NAMALWA (cell line): ENCODE measurements around the gene HAUS8.
"Not testable (repeated sequence)": the region's sequence is repeated elsewhere in the genome, so short reads cannot be mapped to it uniquely, and the experiment has no call there.

Source experiments
- DNase-seq: peaks from one replicate; pipeline ENCODE4 v3.0.0-alpha.2; 2015; ENCODE audit warnings: low spot score

The HAUS8 gene, protein sequence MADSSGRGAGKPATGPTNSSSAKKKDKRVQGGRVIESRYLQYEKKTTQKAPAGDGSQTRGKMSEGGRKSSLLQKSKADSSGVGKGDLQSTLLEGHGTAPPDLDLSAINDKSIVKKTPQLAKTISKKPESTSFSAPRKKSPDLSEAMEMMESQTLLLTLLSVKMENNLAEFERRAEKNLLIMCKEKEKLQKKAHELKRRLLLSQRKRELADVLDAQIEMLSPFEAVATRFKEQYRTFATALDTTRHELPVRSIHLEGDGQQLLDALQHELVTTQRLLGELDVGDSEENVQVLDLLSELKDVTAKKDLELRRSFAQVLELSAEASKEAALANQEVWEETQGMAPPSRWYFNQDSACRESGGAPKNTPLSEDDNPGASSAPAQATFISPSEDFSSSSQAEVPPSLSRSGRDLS

DNA sequence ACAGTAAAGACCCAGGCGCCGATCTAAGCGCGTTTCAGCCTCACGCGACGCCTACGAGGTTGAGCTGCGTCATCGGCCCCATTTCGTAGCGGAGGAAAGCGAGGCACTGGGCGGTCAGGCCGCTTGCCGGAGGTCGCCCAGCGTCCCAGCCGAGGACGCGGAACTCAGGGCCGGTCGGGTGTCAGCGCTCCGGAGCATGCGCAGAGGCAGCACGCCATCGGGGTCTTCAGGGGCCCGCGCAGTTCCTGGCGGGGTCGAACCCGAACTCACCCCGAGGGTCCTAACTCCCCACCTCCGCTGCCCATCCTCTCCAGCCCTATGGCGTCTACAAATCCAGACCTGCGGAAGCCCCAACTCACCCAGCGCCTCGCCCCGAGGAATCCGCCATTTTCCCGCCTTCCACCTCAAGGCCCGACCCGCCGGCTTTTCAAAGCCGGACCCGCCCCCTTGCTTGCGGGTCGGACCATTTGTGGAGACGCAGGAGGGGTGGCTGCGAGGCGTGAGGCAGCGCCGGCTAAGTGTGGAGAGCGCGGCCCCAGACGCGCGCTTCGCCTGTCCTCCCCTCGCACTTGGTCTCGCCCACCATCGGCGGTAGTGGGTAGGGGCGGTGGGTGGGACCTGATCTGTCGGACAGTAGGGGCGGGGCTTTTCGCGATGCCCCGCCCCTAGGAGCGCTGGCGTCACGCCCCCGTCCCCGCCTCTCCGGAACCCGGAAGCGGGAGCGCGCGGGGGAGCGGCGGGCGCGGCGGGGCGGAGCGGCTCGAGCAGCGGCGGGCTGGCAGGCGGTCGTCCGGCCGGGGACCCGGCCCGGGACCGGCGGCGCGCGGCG is at the start of gene HAUS8, which contains the start of gene MYO9B:
TSS of gene HAUS8 (minus strand) at position 418 of the 829 bp plus-strand sequence. CDS start at position 388, 30 bp downstream.
TSS of gene MYO9B (plus strand) at position 743 of the 829 bp plus-strand sequence. CDS start 25,941 bp downstream, outside the sequence.
- peak; percentile 99 for DNase-seq

- DNase-seq = no peak
Measured at GRCh38 chr19:17124025-17124424, 48.8 kb upstream of the HAUS8 start.

DNA sequence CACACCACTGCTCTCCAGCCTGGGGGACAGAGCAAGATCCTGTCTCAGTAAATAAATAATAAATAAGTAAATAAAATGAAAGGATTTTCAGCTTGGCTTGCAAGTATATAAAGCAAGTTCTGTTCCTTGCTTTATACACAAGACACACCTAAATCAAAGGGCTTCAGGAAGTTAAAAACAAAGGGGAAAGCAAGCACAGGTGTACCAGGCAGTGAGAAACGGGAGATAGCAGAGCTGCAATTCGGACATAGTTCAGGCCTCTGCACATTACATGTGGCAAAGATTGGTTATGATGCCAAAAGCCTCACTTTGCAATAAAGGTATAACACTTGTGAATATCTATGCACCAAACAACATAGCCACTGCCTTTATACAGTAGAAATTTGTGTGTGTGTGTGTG is 47.8 kb upstream of the HAUS8 start:
- no peak for DNase-seq

DNA sequence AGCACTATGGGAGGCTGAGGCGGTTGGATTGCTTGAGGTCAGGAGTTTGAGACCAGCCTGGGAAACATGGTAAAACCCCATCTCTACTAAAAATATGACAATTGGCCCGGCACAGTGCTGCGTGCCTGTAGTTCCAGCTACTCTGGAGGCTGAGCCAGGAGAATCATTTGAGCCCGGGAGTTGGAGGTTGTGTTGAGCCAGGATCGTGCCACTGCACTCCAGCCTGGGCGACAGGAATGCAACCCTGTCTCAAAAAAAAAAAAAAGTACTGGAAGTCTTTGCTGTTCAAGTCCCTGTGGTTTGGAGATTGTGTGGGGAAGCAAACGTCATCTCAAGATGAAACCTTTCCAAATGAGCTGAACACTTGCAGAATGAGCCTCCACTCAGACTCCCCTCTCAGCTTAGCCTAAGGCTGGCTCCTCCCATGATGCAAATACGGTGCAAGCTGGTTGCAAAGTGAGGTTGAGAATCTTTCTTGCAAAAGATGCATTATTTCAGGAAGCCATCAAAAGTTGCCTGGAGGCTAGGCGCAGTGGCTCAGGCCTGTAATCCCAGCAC is 46.6 kb upstream of the HAUS8 start:
- no peak for DNase-seq

GRCh38 chr19:17118957-17119356 is 43.7 kb upstream of the HAUS8 start:
- no peak for DNase-seq

- DNase-seq = no peak
Measured at GRCh38 chr19:17116996-17117702, 41.9 kb upstream of the HAUS8 start.

GRCh38 chr19:17114414-17114831 is 39.2 kb upstream of the HAUS8 start:
- no peak for DNase-seq

- DNase-seq = no peak
Measured at GRCh38 chr19:17113127-17113785, 38.0 kb upstream of the HAUS8 start.

- DNase-seq = no peak
Measured at GRCh38 chr19:17112700-17113099, 37.4 kb upstream of the HAUS8 start.

DNA sequence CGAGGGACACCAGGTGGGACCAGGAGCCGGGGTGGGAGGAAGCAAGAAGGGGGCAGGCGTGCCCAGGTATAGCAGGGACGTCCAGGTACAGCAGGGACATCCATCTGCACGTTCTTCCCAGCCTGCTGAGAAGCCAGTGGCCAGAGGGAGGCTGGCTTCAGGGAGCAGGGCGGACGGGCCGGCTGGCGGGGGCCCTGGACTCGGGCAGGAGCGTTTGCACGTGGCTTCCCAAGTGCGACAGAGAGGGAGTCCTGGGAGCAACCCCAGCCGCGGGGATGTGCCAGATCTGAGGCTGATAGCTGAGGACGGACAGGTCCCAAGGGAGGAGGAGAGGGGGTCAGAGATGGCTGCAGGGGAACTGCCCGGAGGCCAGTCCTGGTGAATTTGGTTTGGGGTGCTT is 37.0 kb upstream of the HAUS8 start:
- no peak for DNase-seq

GRCh38 chr19:17111766-17112165 is 36.5 kb upstream of the HAUS8 start:
- DNase-seq = no peak

DNA sequence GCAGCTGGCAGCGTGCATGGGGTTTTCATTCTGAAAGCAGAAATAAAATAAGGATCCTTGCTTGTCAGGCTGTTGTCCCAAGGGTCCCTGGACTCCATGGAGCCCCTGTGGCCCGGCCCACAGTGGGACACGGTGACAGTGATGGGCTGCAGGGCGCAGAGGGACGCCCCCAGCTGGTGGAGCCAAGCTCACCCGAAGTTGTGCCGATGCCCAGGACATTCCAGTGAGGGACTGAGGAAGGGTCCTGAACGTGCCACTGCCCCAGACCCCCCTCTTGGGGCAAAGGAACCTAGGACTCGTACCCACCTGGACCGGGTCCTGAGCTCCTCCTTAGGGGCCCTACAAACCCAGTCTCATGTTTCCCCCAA is 35.3 kb upstream of the HAUS8 start:
- DNase-seq = no peak

DNA sequence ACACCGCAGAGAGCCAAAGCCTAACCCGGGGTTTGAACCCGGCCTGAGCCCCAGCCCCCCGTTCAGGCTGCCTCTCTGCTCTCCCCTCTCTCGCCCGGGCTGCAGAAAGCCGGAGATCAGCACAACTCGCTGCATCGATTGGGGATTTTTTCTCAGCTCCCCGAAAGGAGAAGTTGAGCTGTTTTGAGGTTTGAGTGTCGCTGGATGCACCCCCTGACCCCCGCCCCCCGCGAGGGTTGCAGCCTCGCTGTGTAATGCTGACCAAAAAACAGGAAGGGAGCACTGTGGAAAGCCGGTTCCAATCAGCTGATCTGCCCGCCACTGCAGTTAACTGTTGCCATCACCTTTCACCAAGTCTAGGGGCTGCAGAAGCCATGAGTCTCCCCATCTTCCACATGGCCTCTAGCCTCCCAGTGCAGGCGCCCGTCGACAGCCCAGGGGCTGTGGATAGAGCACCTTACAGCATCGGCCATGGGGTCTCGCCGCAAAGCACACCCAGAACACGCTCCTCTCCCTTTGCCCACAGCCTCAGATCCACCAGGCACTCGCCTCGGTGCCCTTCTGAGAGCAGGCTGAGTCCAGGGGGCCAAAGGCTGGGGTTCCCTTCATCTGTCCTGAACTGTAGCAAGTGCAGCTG is 34.8 kb upstream of the HAUS8 start:
- DNase-seq = no peak

GRCh38 chr19:17109300-17109699 is 34.0 kb upstream of the HAUS8 start:
- no peak for DNase-seq

DNA sequence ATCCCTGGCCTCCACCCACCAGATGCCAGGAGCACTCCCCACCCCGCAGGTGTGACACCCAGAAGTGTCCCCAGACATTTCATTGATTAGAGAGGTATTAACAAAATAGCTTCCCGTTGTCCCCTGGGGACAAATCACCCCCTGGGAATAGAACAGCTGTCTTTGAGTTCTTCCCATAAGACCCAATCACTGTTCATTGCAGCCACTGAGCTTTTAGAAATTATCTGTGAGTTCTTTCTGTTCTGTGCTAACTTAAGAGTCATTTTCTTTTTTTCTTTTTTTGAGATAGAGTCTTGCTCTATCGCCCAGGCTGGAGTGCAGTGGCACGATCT is 33.2 kb upstream of the HAUS8 start:
- no peak for DNase-seq

GRCh38 chr19:17107546-17108452 is 32.5 kb upstream of the HAUS8 start:
- no peak for DNase-seq

DNA sequence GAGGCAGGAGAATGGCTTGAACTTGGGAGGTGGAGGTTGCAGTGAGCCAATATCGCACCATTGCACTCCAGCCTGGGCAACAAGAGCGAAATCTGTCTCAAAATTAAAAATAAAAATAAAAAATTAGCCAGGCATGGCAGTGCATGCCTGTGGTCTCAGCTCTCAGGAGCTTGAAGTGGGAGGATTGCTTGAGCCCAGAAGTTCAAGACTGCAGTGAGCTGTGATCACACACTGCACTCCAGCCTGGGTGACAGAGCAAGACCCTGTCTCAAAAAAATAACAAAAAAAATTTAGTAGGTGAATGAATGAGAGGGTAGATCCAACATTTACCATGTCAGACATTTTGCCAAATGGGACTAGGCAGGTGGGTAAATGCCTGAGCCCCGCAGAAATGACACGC is 31.7 kb upstream of the HAUS8 start:
- not testable (repeated sequence) for DNase-seq

DNA sequence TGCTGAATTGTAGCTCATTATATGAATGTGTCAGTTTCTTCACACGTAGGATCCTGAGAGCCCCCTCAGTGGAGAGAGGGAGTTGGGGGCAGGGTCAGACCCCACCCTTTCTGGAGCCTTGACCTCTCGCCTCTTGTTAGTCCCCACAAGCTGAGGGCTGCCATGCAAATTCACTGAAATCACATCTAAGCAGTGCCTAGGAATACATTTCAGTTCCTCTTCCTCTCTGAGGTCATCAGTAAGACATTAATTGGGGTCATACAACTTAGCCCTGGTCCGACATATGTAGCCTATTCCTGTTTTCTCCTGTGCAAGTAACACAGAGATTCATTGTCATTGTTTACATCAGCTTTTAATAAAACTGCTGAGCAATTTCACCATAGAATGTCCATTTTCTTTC is 30.3 kb upstream of the HAUS8 start:
- DNase-seq = no peak

GRCh38 chr19:17104679-17105078 is 29.4 kb upstream of the HAUS8 start:
- no peak for DNase-seq

DNA sequence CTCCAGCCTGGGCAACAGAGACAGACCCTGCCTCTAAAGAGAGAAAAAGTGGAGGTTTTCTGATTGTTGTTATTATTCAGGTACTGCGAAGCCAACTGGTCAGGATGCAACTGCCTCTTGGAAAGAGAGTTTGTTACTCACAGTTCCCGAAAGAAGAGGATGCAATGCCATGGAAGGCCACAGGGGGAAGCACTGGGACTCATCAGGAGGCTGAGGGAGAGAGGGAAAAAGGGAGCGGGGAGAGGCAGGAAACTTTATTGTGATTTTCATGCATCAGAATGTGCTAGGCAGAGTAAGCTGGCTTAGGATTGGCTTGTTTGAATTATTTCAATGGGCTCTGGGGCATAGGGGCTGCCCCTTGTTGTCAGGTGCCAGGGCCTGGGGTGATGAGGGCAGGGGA is 27.9 kb upstream of the HAUS8 start:
- DNase-seq = peak; percentile 39
